Endothelial cell (in vitro differentiated cells): ENCODE measurements around the gene BTN1A1. TPM values are rescaled to one million over a fixed set of nuclear protein-coding genes. Genes with fewer than 3 reads are reported as not detected.
"Not testable (repeated sequence)": the region's sequence is repeated elsewhere in the genome, so short reads cannot be mapped to it uniquely, and the experiment has no call there.

ENCODE experiments used
- DNase-seq: peaks from one replicate; pipeline ENCODE4 v3.0.0; 2021; ENCODE audit warnings: low spot score
- H3K27ac Mint-ChIP-seq: one replicate; pipeline ENCODE4 v1.8.0; 2021; ENCODE audit warnings: mixed read lengths, inconsistent platforms; ENCODE audit not compliant: unreplicated experiment
- H3K27me3 Mint-ChIP-seq: one replicate; pipeline ENCODE4 v1.8.0; 2021; ENCODE audit warnings: mild to moderate bottlenecking, moderate library complexity, mixed read lengths, inconsistent platforms; ENCODE audit not compliant: unreplicated experiment
- H3K36me3 Mint-ChIP-seq: one replicate; pipeline ENCODE4 v1.8.0; 2021; ENCODE audit warnings: mild to moderate bottlenecking, low read depth, mixed read lengths, inconsistent platforms; ENCODE audit not compliant: unreplicated experiment
- H3K4me1 Mint-ChIP-seq: one replicate; pipeline ENCODE4 v1.8.0; 2021; ENCODE audit warnings: mild to moderate bottlenecking, mixed read lengths, inconsistent platforms; ENCODE audit not compliant: unreplicated experiment
- H3K4me3 Mint-ChIP-seq: one replicate; pipeline ENCODE4 v1.8.0; 2021; ENCODE audit warnings: mild to moderate bottlenecking, mixed read lengths, inconsistent platforms; ENCODE audit not compliant: unreplicated experiment
- H3K9me3 Mint-ChIP-seq: one replicate; pipeline ENCODE4 v1.8.0; 2021; ENCODE audit warnings: mixed read lengths, inconsistent platforms; ENCODE audit not compliant: unreplicated experiment
- total RNA-seq: library from RNA; stranded (reverse); fragmentation: NEBNext Ultra II Directional; extraction: Animal tissue kit (Norgen Biotek cat#: 25700); gene quantifications from one replicate; pipeline ENCODE4 v1.2.1, GENCODE V29; 2021; ENCODE audit not compliant: unreplicated experiment
- TF ChIP-seq, protein P1 (sequence below): fragments of 200-600 bp; sonication (generic); IDR thresholded peaks from one replicate; pipeline ENCODE4 v1.5.0; 2021; ENCODE audit warnings: antibody characterized with exemption; ENCODE audit not compliant: unreplicated experiment

BTN1A1 gene
- total RNA-seq, 1 donor from 2014 or later = 1.4 TPM

DNA sequence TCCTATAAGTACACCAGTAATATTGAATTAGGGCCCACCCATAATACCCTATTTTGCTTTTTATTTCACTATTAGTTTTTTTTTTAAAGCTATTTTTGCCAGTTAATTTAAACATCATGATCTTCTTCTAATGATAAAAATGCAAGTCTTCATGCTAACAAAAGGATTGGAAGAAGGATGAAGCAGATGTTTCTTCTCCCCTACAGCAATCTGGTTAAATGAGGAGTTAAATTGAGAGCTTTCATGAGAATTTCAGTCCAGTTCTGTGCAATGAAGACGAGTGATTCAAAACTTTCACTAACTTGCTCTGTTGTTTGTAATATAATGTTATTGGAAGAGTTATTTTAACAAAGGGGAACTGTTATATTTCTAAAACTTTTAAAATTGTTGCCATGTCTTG is 41.5 kb downstream of the BTN1A1 start:
- no peaks in the 10 kb centered on the region for H3K36me3 Mint-ChIP-seq
- H3K4me1 Mint-ChIP-seq = peaks cover 18% of the 10 kb centered on the region
- TF ChIP-seq, protein P1, sequence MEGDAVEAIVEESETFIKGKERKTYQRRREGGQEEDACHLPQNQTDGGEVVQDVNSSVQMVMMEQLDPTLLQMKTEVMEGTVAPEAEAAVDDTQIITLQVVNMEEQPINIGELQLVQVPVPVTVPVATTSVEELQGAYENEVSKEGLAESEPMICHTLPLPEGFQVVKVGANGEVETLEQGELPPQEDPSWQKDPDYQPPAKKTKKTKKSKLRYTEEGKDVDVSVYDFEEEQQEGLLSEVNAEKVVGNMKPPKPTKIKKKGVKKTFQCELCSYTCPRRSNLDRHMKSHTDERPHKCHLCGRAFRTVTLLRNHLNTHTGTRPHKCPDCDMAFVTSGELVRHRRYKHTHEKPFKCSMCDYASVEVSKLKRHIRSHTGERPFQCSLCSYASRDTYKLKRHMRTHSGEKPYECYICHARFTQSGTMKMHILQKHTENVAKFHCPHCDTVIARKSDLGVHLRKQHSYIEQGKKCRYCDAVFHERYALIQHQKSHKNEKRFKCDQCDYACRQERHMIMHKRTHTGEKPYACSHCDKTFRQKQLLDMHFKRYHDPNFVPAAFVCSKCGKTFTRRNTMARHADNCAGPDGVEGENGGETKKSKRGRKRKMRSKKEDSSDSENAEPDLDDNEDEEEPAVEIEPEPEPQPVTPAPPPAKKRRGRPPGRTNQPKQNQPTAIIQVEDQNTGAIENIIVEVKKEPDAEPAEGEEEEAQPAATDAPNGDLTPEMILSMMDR = no peak
- H3K27ac Mint-ChIP-seq = no peak overlapping the region
- no peak overlapping the region for H3K4me3 Mint-ChIP-seq
- H3K27me3 Mint-ChIP-seq = peaks cover 23% of the 10 kb centered on the region
- no peaks in the 10 kb centered on the region for H3K9me3 Mint-ChIP-seq
- DNase-seq = no peak

DNA sequence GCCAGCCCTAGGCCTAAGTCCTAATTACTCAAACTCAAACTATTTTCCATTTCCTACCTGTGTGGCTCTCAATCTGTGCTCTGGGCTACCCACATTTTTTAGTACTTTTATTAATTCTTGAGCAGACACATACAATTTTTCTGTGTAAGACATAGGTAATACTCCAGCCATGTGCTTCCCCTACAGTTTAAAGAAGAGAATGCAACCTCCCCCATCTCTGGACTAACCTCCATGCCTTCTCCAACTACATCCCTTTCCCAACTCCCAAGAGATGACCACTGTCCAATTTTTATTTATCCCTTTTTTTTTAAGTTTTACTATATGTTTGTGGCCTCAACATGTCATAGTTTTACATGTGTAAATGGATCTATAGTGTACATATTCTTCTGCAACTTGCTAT is 43.9 kb downstream of the BTN1A1 start:
- Mint-ChIP-seq H3K27ac (no peak overlapping the region), H3K4me3 (no peak overlapping the region), H3K36me3 (no peaks in the 10 kb centered on the region), H3K9me3 (no peaks in the 10 kb centered on the region), H3K27me3 (peaks cover 3% of the 10 kb centered on the region), H3K4me1 (peaks cover 3% of the 10 kb centered on the region)
- TF ChIP-seq, protein P1 = no peak
- DNase-seq = no peak

DNA sequence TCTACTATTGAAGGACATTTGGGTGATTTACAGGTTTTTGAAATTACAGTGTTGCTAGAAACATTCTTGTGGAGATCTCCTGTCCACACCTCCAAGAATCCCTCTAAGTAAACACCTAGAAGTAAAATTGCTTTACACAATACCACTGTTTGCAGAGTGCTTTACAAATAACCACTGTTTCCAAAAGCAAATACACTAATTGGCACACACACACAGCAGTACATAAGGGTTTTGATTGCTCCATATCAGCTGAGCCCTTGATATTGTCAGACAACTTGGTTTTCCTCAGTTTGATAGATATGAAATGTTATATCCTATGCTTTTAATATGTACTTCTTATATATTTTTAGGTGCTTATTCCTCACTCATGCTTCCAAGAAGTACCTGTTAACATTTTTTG is 44.4 kb downstream of the BTN1A1 start:
- Mint-ChIP-seq H3K4me1 (no peaks in the 10 kb centered on the region), H3K27me3 (no peaks in the 10 kb centered on the region), H3K36me3 (no peaks in the 10 kb centered on the region), H3K9me3 (no peaks in the 10 kb centered on the region), H3K4me3 (no peak overlapping the region), H3K27ac (no peak overlapping the region)
- TF ChIP-seq, protein P1 = no peak
- DNase-seq = no peak

DNA sequence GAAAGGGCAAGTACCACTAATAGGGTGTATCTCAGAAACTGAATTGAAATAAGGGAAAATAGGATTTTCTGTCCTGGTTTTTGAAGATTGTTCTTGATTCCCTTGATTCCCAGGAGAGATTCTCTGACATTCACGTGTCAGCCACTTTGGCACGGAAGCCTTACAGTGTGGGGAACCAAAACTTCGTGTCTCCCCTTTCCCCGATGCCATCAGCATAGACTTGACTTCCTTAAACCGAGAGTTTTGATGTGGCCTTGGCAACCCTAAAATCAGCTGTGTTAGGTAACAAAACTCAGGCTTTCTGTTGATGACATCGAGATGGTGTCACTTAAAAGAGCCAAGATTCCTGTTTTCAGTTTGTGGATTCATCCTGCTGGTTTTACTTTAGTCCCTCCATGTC is 45.5 kb downstream of the BTN1A1 start:
- Mint-ChIP-seq H3K27ac (no peak overlapping the region), H3K27me3 (no peaks in the 10 kb centered on the region), H3K4me1 (no peaks in the 10 kb centered on the region), H3K36me3 (no peaks in the 10 kb centered on the region), H3K4me3 (no peak overlapping the region), H3K9me3 (no peaks in the 10 kb centered on the region)
- TF ChIP-seq, protein P1 = no peak
- no peak for DNase-seq

DNA sequence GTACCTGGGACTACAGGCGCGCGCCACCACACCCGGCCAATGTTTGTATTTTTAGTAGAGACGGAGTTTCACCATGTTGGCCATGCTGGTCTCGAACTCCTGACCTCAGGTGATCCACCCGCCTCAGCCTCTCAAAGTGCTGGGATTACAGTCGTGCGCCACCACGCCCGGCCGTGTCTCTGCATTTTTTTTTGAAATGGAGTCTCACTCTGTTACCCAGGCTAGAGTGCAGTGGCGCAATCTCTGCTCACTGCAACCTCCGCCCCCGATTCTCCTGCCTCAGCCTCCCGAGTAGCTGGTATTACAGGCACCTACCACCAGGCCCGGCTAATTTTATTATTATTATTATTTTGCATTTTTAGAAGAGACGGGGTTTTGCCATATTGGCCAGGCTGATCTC is 47.3 kb downstream of the BTN1A1 start:
- not testable (repeated sequence) for H3K4me1 Mint-ChIP-seq, DNase-seq, H3K36me3 Mint-ChIP-seq, H3K27ac Mint-ChIP-seq, H3K27me3 Mint-ChIP-seq, H3K9me3 Mint-ChIP-seq, H3K4me3 Mint-ChIP-seq
